Measurements from ENCODE around the gene GNG2.

DNA sequence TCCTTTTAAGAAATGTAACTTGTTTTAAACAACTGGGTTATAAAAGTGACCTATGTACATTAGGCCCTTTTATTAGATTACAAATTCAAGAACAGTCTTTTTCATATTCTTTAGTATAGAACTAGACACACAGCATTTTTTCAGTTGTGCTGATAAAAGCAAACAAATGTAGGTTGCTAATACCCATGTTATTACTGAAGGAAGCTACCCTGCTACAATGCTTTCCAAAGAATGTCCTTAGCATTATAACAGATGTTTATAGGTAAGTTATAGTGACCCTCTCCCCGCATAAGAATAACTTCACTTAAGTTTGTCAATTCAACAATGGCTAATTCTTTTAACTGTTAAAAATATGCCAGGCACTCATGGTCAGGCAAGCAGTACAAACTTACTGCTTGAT, 146.8 kb downstream of the GNG2 start:
- TF ChIP-seq, protein P1, sequence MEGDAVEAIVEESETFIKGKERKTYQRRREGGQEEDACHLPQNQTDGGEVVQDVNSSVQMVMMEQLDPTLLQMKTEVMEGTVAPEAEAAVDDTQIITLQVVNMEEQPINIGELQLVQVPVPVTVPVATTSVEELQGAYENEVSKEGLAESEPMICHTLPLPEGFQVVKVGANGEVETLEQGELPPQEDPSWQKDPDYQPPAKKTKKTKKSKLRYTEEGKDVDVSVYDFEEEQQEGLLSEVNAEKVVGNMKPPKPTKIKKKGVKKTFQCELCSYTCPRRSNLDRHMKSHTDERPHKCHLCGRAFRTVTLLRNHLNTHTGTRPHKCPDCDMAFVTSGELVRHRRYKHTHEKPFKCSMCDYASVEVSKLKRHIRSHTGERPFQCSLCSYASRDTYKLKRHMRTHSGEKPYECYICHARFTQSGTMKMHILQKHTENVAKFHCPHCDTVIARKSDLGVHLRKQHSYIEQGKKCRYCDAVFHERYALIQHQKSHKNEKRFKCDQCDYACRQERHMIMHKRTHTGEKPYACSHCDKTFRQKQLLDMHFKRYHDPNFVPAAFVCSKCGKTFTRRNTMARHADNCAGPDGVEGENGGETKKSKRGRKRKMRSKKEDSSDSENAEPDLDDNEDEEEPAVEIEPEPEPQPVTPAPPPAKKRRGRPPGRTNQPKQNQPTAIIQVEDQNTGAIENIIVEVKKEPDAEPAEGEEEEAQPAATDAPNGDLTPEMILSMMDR (conservative IDR thresholded peaks at IDR 0.05 in 1 of 2, IDR thresholded peaks at IDR 0.05 in 1 of 2; ENCODE audit: extremely low read depth in 1 of 2, insufficient read depth in 1 of 2, low read depth in 1 of 2, low read length in 2 of 2) = no peak
- TF ChIP-seq EZH2 (IDR thresholded peaks at IDR 0.05; ENCODE audit: borderline replicate concordance, low read length) = no peak
